IPS-15b (cell line): ENCODE measurements around the gene PTHLH.
A peak's percentile ranks its signal among the peaks of the same experiment; 100 is the strongest.

ENCODE experiments used
- H3K27me3 ChIP-seq: one replicate; pipeline ENCODE4 v1.6.1; 2013; ENCODE audit warnings: low read length; ENCODE audit not compliant: control insufficient read depth, insufficient read depth
- H3K36me3 ChIP-seq: one replicate; pipeline ENCODE4 v1.6.1; 2013; ENCODE audit warnings: low read length; ENCODE audit not compliant: control insufficient read depth, insufficient read depth
- H3K4me1 ChIP-seq: one replicate; pipeline ENCODE4 v1.6.1; 2013; ENCODE audit warnings: mild to moderate bottlenecking, low read length; ENCODE audit not compliant: control insufficient read depth, insufficient read depth
- H3K4me3 ChIP-seq: one replicate; pipeline ENCODE4 v1.5.1; 2013; ENCODE audit warnings: low read depth, low read length
- H3K9ac ChIP-seq: one replicate; pipeline ENCODE4 v1.6.1; 2013; ENCODE audit warnings: low read depth, mild to moderate bottlenecking, low read length
- H3K9me3 ChIP-seq: one replicate; pipeline ENCODE4 v1.6.1; 2013; ENCODE audit warnings: mild to moderate bottlenecking, low read length; ENCODE audit not compliant: control insufficient read depth, insufficient read depth

Gene PTHLH

DNA sequence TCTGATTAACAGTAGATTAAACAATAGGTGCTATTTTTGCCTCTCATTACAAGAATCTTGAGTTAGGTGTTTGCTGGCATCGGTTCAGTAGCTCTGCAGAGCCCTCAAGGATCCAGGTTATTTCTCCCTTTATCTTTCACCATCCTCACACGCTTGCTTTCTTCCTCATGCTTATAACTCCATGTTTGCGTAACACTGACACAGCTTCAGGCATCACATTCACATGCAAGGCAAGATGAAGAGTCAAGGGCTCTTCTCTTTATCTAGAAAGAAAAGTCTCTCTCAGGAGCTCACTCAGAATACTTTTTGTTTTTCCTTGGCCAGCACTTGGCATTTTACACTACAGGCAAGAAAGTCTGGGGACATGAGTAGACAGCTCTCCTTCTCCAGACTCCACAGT lies 24.2 kb upstream of the PTHLH start:
- Histone ChIP-seq H3K4me3 (no peak overlapping the region), H3K4me1 (no peaks in the 10 kb centered on the region), H3K9me3 (no peaks in the 10 kb centered on the region), H3K27me3 (no peaks in the 10 kb centered on the region), H3K9ac (no peak overlapping the region), H3K36me3 (no peaks in the 10 kb centered on the region)

DNA sequence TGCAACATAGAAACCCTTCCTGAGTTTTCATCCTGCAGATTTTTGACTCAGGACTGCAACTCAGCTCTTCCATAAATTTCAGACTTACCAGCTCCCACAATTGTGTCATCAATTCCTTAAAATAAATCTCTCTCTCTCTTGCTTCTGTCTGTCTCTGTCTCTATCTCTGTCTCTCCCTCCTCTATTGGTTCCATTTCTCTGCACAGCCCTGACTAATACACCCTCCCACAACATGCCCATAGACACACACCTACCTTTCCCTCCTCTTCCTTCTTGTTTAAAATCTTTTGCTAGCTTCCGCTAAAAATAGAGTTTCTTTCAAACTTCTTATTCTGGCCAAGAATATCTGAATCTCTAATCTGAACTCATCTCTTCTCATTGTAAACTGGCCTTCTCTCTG lies 22.9 kb upstream of the PTHLH start:
- Histone ChIP-seq H3K27me3 (no peaks in the 10 kb centered on the region), H3K9ac (no peak overlapping the region), H3K4me1 (no peaks in the 10 kb centered on the region), H3K9me3 (no peaks in the 10 kb centered on the region), H3K4me3 (no peak overlapping the region), H3K36me3 (no peaks in the 10 kb centered on the region)

DNA sequence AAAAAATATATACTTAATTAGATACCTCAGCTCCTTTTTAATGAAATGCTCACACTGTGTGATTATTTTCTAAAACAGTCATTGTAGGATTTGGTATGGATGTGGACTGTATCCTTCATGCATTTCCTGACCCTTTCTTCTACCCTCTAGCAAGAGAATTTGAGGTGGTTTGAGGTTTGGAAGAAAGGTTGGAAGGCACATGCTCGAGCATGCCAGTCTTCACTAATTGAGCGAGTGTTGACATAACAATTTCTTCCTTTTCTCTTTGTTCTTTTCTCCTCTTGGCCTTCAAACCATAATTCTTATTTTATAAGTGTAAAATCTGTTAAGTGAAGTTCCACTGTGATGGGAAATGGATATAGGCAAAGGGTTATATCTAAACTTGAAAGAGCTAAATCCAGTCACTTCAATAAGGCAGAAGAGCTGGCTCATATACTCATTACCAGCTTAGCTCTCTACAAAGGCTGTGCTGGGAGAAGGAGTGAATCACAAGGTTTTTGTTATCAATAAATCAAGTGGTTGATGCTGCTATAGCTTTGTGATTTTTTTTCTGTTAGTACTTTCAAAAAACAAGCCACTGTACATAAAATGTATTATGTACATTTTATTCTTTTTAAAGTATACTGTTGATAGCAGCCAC lies 16.2 kb upstream of the PTHLH start:
- Histone ChIP-seq H3K9me3 (no peaks in the 10 kb centered on the region), H3K27me3 (no peaks in the 10 kb centered on the region), H3K4me3 (no peak overlapping the region), H3K4me1 (no peaks in the 10 kb centered on the region), H3K36me3 (no peaks in the 10 kb centered on the region), H3K9ac (no peak overlapping the region)

DNA sequence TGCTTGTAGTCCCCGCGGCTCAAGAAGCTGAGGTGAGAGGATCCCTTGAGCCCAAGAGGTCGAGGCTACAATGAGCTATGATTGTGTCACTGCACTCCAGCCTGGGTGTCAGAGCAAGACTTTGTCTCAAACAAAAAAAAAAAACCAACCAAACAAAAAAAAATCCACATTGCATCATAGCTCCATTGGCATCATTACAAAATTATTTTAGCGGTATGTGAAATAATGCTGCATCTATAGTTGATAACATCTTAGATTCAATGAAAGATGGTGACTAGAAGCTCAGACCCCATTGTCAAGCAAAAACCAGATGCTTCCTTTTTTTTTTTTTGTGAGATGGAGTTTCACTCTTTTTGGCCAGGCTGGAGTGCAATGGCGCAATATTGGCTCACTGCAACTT lies 14.8 kb upstream of the PTHLH start:
- Histone ChIP-seq H3K4me1 (no peaks in the 10 kb centered on the region), H3K4me3 (no peak overlapping the region), H3K9ac (no peak overlapping the region), H3K9me3 (no peaks in the 10 kb centered on the region), H3K36me3 (no peaks in the 10 kb centered on the region), H3K27me3 (no peaks in the 10 kb centered on the region)

DNA sequence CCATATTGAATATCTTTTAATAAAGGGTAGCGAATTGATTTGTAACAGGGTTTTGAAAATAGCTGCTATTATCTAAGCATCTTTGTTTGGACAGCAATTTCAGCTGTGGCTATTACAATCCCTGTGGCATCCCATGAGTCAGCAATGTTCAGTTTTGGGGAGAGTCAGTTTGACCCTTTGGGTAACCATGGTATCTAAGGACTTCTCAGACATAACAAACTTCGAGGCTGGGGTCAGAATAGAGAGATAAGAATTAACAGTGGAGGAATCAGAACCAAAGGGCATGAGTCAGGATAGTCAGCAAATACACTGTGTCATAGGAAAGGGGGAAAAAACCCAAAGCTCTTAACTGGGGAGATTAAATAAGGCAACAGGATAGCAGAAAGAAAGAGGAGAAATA lies 11.7 kb upstream of the PTHLH start:
- Histone ChIP-seq H3K4me1 (no peaks in the 10 kb centered on the region), H3K9ac (no peak overlapping the region), H3K4me3 (no peak overlapping the region), H3K27me3 (peaks cover 8% of the 10 kb centered on the region), H3K36me3 (no peaks in the 10 kb centered on the region), H3K9me3 (no peaks in the 10 kb centered on the region)

DNA sequence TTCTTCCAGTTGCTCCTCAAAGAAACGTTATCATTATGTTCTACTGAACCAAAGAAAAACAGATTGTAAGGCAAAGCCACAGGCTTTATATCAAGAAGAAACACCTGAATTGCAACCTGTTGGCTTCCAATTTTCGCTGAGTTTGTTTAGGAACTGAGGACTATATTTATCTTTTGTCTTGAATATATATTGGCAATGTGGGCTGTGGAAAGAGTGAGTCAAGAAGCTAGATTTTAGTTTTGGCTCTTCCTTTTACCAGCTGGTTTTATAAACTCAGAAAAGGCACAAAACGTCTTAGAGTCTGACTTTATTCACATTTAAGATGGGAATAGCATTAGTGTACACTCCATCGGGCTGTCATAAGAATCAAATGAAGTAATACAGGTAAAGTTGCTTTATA lies 10.4 kb upstream of the PTHLH start:
- Histone ChIP-seq H3K36me3 (no peaks in the 10 kb centered on the region), H3K9ac (no peak overlapping the region), H3K4me1 (no peaks in the 10 kb centered on the region), H3K4me3 (no peak overlapping the region), H3K27me3 (peaks cover 21% of the 10 kb centered on the region), H3K9me3 (no peaks in the 10 kb centered on the region)

DNA sequence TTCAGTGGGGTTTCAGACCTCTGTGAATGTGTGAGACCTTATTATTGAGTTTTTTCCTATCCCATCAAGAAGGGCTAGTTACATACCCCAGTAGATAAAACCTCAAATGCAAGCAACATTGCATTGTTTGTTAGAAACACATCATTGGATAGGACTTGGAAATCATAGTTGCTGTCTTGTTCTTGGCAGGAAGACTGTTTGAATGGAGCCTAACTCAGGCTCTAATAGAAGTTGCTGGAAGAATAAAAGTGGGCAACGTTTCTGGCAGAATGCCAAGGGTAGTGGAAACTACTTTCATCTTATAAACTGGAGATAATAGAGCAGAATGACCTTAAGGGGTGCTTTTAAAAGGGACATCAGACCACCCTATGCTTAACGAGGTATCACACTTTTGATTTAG lies 9.9 kb upstream of the PTHLH start:
- Histone ChIP-seq H3K4me1 (no peaks in the 10 kb centered on the region), H3K9ac (no peak overlapping the region), H3K27me3 (peaks cover 27% of the 10 kb centered on the region), H3K36me3 (no peaks in the 10 kb centered on the region), H3K9me3 (no peaks in the 10 kb centered on the region), H3K4me3 (no peak overlapping the region)

DNA sequence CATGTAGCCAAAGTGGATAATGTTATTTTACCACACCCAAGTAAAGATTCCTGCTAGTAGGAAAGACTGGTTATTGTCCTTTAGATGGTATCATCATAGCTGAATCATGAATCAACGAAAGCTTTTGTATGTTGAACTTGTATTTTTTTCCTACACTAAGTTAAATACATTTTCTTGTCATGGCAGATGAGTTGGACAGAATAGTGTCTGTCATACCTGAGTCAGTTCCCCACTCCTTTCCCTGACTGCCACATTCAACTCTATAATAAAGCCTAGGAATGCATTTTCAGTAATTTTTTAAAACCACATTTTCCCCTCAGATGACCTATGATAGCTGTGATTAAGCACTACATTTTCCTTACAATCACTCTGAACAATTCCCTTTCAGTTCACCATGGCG lies 9.3 kb upstream of the PTHLH start:
- Histone ChIP-seq H3K4me1 (no peaks in the 10 kb centered on the region), H3K9me3 (no peaks in the 10 kb centered on the region), H3K4me3 (no peak overlapping the region), H3K27me3 (peaks cover 32% of the 10 kb centered on the region), H3K36me3 (no peaks in the 10 kb centered on the region), H3K9ac (no peak overlapping the region)

DNA sequence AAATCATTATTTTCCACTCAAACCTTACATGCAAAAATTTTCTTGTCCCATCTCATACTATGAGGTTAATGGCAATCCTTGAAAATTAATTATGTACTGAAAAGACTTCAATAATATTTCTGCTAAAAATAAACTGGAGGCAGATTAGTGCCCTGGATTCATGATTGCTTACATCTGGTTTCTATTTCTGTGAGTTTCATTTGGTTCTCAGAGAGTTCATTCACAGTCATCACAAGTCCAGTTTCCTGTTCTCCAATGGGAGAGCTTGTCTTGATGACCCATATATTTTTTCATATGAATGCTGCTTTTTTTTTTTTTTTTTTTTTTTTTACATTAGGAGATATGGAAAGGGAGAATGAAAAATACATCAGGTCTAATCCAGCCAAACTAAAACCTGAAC lies 6.6 kb upstream of the PTHLH start:
- no peak overlapping the region for H3K9ac ChIP-seq

DNA sequence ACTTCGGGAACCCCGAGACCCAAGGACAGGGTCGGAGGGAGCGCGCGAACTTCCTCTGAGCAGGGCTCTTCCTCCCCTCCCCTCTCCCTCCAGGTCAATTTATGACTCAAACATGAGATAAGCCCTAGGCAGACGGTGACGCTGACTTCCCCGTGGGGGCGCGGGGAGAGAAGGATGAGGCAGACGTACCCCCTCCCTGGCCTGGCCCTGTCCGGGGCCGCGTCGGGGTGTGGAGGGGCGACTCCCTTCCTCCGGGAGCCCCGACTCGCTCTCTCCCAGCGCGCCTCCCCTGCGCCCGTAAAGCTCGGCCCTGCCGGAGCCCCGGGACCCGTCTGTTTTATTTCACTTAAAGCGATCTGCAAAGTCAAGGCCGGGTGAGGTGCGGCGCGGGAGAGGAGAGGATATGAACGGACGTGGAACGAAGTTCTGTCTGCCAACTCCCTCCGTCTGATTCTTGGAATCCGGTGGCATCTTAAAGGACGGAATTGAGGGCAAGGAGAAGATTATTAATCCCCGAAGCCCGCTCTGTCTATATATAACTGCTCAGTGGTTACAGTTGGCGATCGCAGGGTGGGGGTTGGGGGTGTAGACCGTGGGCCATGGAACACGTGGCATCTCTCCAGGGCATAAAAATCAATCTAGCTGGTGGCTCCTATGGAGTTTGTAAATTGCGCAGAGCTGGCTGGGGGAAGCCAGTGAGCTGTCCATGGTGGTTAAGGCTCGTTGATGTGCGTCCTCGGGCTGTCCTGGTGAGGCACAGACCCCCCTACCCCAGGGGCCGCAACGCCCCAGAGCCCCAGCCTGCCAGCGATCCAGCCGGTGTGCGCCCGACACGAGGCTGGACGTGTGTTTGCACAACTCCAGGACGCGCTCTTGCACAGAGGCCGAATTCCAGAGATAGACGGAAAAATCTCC lies 2.9 kb upstream of the PTHLH start:
- Histone ChIP-seq H3K4me3 (peak overlapping the region; percentile 60), H3K9ac (peak overlapping the region; percentile 28), H3K4me1 (peaks cover 13% of the 10 kb centered on the region)

More for the DNA sequence above, 6.6 kb upstream of the PTHLH start:
- H3K36me3 ChIP-seq = no peaks in the 10 kb centered on the region
- H3K9me3 ChIP-seq = no peaks in the 10 kb centered on the region
- no peaks in the 10 kb centered on the region for H3K4me1 ChIP-seq
- peaks cover 60% of the 10 kb centered on the region for H3K27me3 ChIP-seq
- H3K4me3 ChIP-seq = no peak overlapping the region

DNA sequence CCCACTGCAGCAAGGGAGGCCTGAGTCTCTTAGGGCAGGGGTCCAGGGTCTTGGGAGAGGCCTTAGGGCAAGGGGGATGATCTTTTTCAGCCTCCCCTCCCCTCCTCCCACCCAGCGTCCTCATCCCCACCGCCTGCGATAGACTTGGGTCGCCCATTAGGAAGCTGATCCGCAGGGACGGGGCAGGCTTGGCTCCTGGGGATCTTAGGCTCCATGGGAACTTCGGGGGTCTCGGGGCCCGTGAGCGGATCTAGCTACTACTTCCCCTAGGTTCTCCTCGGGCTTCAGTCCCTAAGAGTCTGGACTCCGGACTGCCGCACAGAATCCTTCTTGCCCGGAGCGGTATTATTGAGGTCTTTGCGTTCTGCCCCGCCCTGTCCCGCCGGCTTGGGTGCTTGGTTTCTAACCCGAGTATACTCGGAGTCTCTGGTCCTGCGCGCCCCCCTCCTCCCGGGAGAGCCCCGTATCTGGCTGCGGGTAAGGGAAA lies 2.2 kb upstream of the PTHLH start:
- no peak overlapping the region for H3K9ac ChIP-seq
- H3K36me3 ChIP-seq = no peaks in the 10 kb centered on the region
- peaks cover 13% of the 10 kb centered on the region for H3K4me1 ChIP-seq
- no peaks in the 10 kb centered on the region for H3K9me3 ChIP-seq
- H3K4me3 ChIP-seq = peak overlapping the region; percentile 60
- peaks cover 94% of the 10 kb centered on the region for H3K27me3 ChIP-seq

More for the DNA sequence above, 2.9 kb upstream of the PTHLH start:
- Histone ChIP-seq H3K27me3 (peaks cover 95% of the 10 kb centered on the region), H3K36me3 (no peaks in the 10 kb centered on the region), H3K9me3 (no peaks in the 10 kb centered on the region)

DNA sequence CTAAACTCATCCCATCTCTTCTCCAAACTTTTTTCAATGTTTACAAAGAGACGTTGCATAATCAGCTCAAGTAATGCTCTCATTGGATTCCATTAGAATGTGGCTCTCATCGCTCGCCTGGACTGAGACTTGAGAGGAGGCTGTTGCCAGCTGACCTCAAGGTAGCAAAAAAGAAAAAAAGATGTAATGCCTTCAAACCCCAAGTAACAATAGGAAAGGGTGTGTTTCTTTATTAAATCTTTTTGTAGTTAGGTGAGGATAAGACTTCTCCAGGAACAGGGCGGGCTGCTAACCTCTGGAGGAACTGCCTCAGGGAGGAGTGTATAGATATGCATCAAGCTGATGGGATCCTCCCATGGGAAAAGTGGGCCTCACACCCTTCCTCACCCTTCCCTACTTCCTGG lies 956 bp upstream of the PTHLH start:
- peak overlapping the region; percentile 16 for H3K4me3 ChIP-seq
- H3K27me3 ChIP-seq = peaks cover 94% of the 10 kb centered on the region
- H3K9me3 ChIP-seq = no peaks in the 10 kb centered on the region
- H3K4me1 ChIP-seq = peaks cover 13% of the 10 kb centered on the region
- H3K9ac ChIP-seq = no peak overlapping the region
- H3K36me3 ChIP-seq = no peaks in the 10 kb centered on the region
